ENCODE measurements around the gene PEBP1. TPM values are rescaled to one million over a fixed set of nuclear protein-coding genes. Genes with fewer than 3 reads are reported as not detected.
A peak's percentile ranks its signal among the peaks of the same experiment; 100 is the strongest.

Gene PEBP1
- polyA plus RNA-seq (2011; rRNA removed) (149 and 151 TPM in 2 replicates), polyA minus RNA-seq (2011; rRNA and poly(A)+ RNA removed) (73.8 and 98.0 TPM in 2 replicates)

DNA sequence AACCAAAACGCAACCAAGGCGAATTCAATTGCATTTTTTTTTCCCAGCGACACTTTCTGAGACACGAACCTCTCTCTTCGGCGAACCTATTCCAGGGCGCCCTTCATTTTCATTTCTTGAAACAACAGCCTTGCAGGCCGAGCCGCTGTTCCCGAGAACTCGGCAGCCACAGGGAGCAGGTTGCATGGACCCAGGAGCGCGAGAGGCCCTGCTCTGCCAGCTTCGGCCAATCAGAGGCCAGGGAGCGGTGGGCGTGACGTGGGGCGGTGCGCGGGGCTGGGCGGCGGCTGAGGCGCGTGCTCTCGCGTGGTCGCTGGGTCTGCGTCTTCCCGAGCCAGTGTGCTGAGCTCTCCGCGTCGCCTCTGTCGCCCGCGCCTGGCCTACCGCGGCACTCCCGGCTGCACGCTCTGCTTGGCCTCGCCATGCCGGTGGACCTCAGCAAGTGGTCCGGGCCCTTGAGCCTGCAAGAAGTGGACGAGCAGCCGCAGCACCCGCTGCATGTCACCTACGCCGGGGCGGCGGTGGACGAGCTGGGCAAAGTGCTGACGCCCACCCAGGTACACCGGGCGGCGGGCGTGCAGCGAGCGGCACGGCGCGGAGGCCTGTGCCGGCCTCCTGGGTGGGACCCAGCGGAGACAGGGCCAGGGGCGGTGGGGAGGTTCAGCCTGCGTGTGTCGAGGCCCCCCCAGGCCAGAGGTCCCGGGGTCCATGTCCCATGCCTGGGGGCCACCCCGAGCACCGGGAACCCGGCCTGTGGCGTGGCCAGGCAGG is at the start of gene PEBP1:
Gene PEBP1 (plus strand): TSS at position 337 of the 771 bp plus-strand sequence. CDS start 86 bp downstream, at position 423.
- POLR2A ChIA-PET: interaction anchor here (0.8 to 1.5 kb wide), 7 partner anchors 10 to 172 kb away, joined by 3 to 16 read pairs (median 3); partner anchors contain the start of gene WSB2
- peak; percentile 38 for DNase-seq (ENCODE audit: low read depth, low spot score)
- CTCF ChIA-PET: interaction anchor here (0.6 to 2.1 kb wide), 6 partner anchors 14 to 261 kb away, joined by 3 to 17 read pairs (median 4); partner anchors contain the start of gene SUDS3
- Histone ChIP-seq H3K27me3 (ENCODE audit: control insufficient read depth, insufficient read depth, low read length) (no peaks in the 10 kb centered on the region), H3K27ac (ENCODE audit: low read depth, low read length) (peak within 1 kb of the TSS; percentile 47), H3K4me3 (ENCODE audit: low read depth, low read length) (peak within 1 kb of the TSS; percentile 89), H3K9me3 (ENCODE audit: control insufficient read depth, insufficient read depth, low read length) (no peaks in the 10 kb centered on the region)
- TF ChIP-seq, protein P1, sequence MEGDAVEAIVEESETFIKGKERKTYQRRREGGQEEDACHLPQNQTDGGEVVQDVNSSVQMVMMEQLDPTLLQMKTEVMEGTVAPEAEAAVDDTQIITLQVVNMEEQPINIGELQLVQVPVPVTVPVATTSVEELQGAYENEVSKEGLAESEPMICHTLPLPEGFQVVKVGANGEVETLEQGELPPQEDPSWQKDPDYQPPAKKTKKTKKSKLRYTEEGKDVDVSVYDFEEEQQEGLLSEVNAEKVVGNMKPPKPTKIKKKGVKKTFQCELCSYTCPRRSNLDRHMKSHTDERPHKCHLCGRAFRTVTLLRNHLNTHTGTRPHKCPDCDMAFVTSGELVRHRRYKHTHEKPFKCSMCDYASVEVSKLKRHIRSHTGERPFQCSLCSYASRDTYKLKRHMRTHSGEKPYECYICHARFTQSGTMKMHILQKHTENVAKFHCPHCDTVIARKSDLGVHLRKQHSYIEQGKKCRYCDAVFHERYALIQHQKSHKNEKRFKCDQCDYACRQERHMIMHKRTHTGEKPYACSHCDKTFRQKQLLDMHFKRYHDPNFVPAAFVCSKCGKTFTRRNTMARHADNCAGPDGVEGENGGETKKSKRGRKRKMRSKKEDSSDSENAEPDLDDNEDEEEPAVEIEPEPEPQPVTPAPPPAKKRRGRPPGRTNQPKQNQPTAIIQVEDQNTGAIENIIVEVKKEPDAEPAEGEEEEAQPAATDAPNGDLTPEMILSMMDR (IDR thresholded peaks at IDR 0.05; ENCODE audit: low read depth, low read length): no peak

DNA sequence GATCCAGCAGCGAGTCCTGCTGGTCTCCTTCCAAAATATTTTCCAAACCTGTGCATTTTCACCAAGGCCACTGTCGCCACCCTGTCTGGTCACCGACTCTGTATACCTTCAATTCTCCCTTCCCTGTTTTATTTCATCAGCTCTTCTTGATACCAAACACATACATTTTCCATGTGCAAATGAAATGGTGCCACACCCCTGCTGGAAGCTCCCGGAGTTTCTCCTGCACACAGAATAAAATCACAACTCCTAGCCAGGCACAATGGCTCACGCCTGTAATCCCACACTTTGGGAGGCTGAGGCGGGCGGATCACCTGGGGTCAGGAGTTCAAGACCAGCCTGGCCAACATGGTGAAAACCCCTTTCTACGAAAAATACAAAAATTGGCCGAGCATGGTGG is 46.1 kb upstream of the PEBP1 start:
- Histone ChIP-seq H3K9me3 (ENCODE audit: control insufficient read depth, insufficient read depth, low read length) (no peaks in the 10 kb centered on the region), H3K27ac (ENCODE audit: low read depth, low read length) (no peak overlapping the region), H3K4me3 (ENCODE audit: low read depth, low read length) (no peak overlapping the region), H3K27me3 (ENCODE audit: control insufficient read depth, insufficient read depth, low read length) (no peaks in the 10 kb centered on the region)
- ChIA-PET POLR2A (no interaction called here), CTCF (interaction anchor here (1.2 kb wide), 1 partner anchor 233 kb away, joined by 3 read pairs; no protein-coding TSS in a partner anchor)
- TF ChIP-seq, protein P1 (IDR thresholded peaks at IDR 0.05; ENCODE audit: low read depth, low read length): no peak
- no peak for DNase-seq (ENCODE audit: low read depth, low spot score)

DNA sequence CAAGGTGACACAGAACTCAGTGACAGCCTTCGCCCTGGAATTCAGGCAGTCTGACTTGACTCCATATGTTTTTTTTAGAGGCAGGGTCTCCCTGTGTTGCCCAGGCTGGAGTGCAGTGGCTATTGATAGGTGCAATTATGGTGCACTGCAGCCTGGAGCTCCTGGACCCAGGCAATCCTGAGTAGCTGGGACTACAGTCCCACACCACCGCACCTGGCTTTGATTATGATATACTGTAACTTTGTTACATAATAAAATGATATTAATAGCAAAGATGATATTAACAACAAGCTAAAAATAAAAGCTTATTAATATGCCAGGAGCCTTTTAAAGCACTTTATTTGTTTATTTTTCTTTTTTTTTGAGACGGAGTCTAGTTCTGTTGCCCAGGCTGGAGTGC is 41.9 kb upstream of the PEBP1 start:
- TF ChIP-seq, protein P1 (IDR thresholded peaks at IDR 0.05; ENCODE audit: low read depth, low read length): no peak
- H3K4me3 ChIP-seq (ENCODE audit: low read depth, low read length): no peak overlapping the region
- DNase-seq (ENCODE audit: low read depth, low spot score): no peak
- no peak overlapping the region for H3K27ac ChIP-seq (ENCODE audit: low read depth, low read length)
- no peaks in the 10 kb centered on the region for H3K9me3 ChIP-seq (ENCODE audit: control insufficient read depth, insufficient read depth, low read length)
- CTCF ChIA-PET: interaction anchor here (0.5 to 1.3 kb wide), 2 partner anchors 27 to 284 kb away, joined by 4 to 5 read pairs; no protein-coding TSS in a partner anchor
- POLR2A ChIA-PET: no interaction called here
- no peaks in the 10 kb centered on the region for H3K27me3 ChIP-seq (ENCODE audit: control insufficient read depth, insufficient read depth, low read length)

DNA sequence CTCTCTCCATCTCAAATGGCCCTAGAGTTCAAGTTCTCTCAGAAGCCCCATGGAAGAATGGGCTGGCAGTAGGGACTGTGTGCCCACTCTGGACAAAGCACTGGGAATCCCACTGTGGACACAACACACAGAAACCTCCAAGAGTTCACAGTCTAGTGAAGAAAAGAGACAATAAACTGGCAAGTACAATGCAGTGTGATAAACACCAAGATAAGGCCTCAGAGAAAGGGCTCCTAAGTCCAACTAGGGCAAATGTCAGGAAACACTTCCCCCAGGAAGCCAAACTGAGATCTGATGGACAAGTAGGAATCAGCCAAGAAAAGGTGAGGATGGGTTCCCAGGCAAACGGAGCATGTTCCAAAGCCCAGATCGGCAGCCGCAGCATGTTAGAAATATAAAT is 37.5 kb upstream of the PEBP1 start:
- TF ChIP-seq, protein P1 (IDR thresholded peaks at IDR 0.05; ENCODE audit: low read depth, low read length): no peak
- Histone ChIP-seq H3K27ac (ENCODE audit: low read depth, low read length) (no peak overlapping the region), H3K4me3 (ENCODE audit: low read depth, low read length) (no peak overlapping the region), H3K27me3 (ENCODE audit: control insufficient read depth, insufficient read depth, low read length) (no peaks in the 10 kb centered on the region), H3K9me3 (ENCODE audit: control insufficient read depth, insufficient read depth, low read length) (no peaks in the 10 kb centered on the region; the same call in 1 of the 2 replicates)
- ChIA-PET CTCF (no interaction called here), POLR2A (no interaction called here)
- DNase-seq (ENCODE audit: low read depth, low spot score): no peak
